Uterus (tissue), 2 donors: Measurements from ENCODE around the gene LMNA.

ENCODE experiments used
- POLR2A ChIP-seq, 2 donors: fragments of 450-650 bp; IDR thresholded peaks; one replicate each; pipeline ENCODE4 v1.6.1; 2016; ENCODE audit warnings: antibody characterized with exemption in 2 of 2, mild to moderate bottlenecking in 1 of 2, moderate library complexity in 1 of 2
- TF ChIP-seq, protein P1 (sequence below), 4 experiments: fragments of 200-600 bp in 2 of 4; fragments of 450-650 bp in 2 of 4; sonication (generic) in 2 of 4; IDR thresholded peaks; one replicate each; pipeline ENCODE4 v1.5.1; 2016 to 2019; ENCODE audit warnings: antibody characterized with exemption in 4 of 4, mild to moderate bottlenecking in 2 of 4, moderate library complexity in 1 of 4

- TF ChIP-seq, protein P1, sequence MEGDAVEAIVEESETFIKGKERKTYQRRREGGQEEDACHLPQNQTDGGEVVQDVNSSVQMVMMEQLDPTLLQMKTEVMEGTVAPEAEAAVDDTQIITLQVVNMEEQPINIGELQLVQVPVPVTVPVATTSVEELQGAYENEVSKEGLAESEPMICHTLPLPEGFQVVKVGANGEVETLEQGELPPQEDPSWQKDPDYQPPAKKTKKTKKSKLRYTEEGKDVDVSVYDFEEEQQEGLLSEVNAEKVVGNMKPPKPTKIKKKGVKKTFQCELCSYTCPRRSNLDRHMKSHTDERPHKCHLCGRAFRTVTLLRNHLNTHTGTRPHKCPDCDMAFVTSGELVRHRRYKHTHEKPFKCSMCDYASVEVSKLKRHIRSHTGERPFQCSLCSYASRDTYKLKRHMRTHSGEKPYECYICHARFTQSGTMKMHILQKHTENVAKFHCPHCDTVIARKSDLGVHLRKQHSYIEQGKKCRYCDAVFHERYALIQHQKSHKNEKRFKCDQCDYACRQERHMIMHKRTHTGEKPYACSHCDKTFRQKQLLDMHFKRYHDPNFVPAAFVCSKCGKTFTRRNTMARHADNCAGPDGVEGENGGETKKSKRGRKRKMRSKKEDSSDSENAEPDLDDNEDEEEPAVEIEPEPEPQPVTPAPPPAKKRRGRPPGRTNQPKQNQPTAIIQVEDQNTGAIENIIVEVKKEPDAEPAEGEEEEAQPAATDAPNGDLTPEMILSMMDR (IDR thresholded peaks at IDR 0.05), result no peak
- no peak for TF ChIP-seq POLR2A (IDR thresholded peaks at IDR 0.05)
Measured at GRCh38 chr1:156144742-156145141, 30.2 kb downstream of the LMNA start.
